LoVo (cell line): ENCODE data around the gene ORC1.

Source experiments
- DNase-seq: peaks from one replicate; pipeline ENCODE4 v3.0.0-alpha.2; 2016; ENCODE audit warnings: low spot score

The ORC1 gene

DNA sequence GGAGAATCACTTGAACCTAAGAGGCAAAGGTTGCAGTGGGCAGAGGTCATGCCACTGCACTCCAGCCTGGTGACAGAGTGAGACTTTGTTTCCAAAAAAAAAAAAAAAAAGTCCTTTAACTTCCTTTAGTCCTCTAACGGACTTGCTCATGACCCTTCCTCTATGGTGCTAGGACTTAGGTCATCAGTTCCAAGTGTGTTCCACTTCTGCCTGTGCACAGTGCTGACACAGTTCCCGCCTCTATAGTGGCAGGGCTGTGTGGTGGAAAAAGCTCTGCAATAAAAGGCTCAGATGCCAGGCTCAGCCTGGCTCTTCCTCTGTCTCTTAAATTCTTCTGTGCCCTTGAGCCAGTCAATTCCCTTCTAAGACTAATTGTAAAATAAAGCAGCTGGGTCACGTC lies 60.2 kb downstream of the ORC1 start:
- DNase-seq, result no peak

DNA sequence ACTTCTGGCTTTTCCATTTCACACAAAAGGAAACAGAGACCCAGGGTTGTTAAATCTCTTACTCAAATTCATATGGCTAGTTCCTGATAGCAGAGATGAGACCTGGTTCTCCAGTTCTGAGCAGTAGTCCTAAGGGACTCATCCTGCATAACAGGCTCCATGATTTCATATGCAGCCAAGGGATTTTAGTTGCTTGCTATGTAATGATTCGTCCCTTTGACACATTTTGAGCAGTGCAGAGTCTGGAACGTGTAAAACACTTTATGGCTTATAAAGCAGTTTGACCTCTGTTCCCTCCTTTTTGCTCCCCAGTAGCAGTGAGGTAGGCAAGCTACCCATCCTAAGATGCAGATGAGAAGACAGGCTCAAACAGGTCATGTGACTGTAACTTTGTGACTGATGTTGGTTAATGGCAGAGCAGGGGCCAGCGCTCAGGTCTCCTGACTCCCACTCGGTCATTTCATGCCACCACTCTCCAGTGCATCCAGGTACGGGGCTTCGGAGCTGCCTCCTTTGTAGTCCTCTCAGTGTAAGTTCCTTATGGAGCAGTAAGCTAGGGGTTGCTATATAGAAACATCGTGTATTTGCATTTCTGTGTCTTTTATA lies 62.5 kb downstream of the ORC1 start:
- no peak for DNase-seq

DNA sequence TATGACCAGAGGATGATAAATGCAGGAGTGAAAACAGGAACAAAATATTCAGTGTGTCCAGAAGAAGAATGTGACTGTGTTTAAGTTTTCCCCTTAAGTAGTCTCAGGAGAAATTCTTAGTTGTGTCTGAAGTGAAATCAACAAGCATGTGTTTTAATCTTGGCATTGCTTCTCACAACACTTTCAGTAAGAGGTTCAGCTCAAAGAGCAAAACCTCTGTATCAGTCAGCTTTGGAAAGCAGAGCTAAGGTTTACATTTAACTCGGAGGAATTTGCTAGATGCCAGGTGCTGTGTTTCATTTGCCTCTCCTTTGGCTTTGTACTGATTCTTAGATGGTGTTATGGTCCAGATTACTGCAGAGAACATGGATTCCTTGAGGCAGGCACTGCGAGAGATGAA lies 66.8 kb downstream of the ORC1 start:
- DNase-seq, result no peak

DNA sequence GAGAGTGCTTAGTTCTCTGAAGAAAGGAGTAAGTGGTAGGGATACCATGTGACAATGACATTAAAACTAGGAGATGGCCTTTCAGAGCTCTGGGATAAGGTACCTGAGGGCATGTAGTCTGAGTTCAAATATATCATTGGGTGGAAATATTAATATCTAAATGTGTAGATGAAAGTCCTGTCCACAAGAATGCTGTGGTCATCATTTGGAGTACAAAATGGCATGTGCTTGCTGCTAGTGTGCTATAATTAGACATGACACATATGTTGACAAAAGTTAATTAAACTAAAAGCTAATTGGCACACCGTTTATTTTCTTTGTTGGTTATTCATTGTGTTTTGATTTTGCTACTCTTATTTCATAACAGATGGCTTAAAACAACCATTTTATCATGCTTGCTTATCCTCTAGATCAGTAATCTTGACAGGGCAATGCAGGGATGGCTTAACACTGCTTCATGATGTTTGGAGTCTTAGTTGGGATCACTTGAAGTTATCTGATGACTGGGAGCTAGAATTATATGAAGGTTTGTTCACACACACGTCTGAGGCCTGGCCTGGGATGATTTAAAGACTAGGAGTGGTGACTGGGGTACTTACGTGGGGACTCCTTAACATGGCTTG lies 69.2 kb downstream of the ORC1 start:
- no peak for DNase-seq

DNA sequence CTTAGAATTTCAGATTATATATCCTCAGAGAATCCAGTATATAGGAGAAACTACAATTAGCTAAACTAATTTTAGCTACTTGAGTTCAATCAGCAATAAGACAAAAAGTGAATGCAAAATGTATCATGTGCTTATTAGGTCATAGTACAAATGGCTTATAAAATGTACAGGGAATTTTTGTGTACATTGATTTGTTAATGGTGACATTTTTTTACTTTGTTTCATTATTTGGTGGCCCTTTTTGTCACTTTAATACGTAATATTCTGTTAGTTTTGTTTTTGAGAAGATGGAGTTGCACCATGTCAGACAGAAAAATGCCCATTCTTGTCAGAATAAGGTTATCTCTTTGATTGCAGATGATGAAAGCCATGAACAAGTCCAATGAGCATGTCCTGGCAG lies 71.8 kb downstream of the ORC1 start:
- no peak for DNase-seq

DNA sequence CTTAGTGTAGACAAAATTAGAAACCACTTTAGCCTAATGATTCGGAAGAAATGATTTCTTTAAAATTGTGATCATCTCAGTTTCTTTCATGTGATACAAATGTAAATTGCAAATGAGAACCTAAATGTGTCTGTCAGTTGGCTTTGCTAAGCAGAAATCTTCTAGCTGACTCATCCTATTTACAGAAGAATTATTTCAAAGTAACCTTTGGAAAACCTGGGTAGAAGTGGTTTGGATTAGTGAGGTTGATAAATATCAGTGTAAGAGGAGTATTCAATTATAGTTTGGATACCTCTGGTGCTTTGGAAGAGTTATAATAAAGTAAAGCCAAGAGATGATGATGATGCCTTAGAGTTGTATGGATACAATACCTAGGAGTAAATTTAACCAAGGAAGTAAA lies 75.6 kb downstream of the ORC1 start:
- DNase-seq, result no peak

DNA sequence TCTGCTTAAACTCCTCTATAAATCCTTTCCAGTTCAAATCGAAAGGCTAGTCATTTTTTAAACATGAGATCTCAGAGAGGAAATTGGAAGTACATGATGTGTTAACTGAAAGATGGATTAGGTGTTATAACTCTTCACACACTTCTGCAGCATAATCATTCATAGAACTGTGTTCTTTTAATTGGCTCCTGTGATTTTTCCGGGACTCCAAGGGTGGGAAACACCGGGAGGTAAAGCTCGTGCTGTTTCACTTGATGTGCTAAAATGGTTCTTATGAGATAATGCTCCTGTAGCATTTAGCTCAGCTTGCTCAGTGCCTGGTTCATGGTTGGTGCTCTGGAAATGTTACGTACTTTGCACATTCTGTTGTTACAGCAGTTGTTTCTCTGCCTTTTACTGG lies 78.4 kb downstream of the ORC1 start:
- DNase-seq, result no peak

DNA sequence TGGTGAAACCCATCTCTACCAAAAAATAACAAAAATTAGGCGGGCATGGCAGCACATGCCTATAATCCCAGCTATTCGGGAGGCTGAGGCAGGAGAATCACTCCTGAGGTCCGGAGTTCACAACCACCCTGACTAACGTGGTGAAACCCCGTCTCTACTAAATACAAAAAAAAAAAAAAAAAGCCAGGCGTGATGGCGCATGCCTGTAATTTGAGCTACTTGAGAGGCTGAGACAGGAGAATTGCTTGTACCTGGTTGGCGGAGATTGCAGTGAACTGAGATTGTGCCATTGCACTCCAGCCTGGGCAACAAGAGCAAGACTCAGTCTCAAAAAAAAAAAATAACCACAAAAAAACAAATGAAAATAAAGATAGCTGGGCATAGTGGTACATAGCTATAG lies 80.5 kb downstream of the ORC1 start:
- DNase-seq, result no peak
